ENCODE measurements around the gene MRPL10.

MRPL10 gene

DNA sequence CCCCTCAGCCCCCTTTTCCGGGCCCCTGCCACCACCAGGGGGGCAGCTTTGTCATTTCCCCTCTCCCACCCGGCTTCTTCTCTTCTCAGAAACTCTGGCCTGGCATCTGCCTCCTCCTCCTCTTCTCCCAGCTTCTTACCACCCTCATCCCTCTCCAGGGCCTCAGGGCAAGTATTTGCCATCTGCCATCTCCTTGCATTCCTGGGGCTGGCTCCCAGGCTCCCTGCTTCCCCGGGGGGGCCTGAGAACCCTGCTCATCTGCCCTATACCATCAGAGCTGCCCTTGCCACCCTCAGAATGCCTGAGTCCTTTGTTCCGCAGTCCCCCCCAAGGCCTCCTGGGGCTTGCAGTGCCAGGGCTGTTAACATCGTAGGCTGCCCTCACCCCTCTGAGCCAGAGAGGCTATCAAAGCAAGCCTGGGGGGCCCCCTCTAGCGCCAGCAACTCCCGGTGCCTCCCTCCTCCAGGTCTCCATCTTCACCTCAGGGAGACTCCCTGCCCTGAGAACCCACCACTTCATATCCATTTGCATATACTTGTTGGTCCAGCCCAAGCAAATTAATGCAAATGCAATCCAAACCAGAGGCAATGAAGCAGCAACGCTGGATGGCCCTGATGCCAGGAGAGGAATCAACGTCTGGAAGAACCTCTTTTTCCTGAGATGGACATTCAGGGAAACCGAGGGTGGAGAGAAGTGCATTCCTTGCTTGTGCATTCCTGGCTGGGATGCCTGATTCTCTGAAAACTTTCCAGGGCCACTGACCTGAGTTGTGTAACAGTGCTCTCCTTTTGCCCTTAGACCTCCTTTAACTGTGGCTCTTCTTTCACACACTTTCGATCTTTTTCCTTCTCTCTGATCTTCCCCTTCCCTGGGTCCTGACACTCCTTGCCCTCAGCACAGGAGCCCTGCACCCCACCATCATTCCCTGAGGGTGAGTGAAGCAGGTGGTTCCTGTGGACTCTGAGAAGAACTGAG is 44.0 kb upstream of the MRPL10 start:
- in situ Hi-C loops (cut with MboI; ENCODE audit: low sequenced_read_pairs, unreplicated experiment): no loop called here
- no peak for DNase-seq (ENCODE audit: low spot score)

GRCh38 chr17:47873200-47874090 is 42.1 kb upstream of the MRPL10 start:
- in situ Hi-C loops (cut with MboI; ENCODE audit: low sequenced_read_pairs, unreplicated experiment): no loop called here
- no peak for DNase-seq (ENCODE audit: low spot score)
- TF ChIP-seq, protein P1, sequence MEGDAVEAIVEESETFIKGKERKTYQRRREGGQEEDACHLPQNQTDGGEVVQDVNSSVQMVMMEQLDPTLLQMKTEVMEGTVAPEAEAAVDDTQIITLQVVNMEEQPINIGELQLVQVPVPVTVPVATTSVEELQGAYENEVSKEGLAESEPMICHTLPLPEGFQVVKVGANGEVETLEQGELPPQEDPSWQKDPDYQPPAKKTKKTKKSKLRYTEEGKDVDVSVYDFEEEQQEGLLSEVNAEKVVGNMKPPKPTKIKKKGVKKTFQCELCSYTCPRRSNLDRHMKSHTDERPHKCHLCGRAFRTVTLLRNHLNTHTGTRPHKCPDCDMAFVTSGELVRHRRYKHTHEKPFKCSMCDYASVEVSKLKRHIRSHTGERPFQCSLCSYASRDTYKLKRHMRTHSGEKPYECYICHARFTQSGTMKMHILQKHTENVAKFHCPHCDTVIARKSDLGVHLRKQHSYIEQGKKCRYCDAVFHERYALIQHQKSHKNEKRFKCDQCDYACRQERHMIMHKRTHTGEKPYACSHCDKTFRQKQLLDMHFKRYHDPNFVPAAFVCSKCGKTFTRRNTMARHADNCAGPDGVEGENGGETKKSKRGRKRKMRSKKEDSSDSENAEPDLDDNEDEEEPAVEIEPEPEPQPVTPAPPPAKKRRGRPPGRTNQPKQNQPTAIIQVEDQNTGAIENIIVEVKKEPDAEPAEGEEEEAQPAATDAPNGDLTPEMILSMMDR (IDR thresholded peaks at IDR 0.05; ENCODE audit: borderline replicate concordance, control extremely low read depth, extremely low read depth, insufficient read depth, missing control alignments): no peak

More for the DNA sequence above, 44.0 kb upstream of the MRPL10 start:
- TF ChIP-seq, protein P1 (IDR thresholded peaks at IDR 0.05; ENCODE audit: borderline replicate concordance, control extremely low read depth, extremely low read depth, insufficient read depth, missing control alignments): no peak

DNA sequence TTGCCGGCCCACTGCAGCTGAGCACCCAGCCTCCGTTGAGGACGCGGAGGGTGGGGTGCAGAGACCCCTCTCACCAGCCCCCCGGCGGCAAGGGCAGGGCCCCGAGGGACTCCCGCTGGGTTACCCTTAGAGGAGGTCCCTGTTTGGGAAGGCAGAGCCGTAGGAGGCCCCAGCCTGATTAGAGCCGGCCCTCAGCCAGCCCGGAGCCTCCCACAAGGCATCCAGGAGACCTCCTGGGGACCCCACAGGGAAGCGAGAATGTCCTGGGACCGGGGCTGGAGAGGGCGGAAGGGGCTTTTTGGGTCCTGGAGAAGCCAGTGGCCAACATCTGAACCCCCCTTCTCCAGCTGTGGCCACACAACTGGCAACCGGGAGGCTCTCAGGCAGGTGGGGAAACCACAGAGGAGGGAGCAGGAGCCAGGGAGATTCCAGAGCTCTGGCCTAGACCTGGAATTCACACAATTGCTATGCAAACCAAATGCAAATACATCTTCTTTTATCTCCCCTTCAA is 41.4 kb upstream of the MRPL10 start:
- no peak for DNase-seq (ENCODE audit: low spot score)
- TF ChIP-seq, protein P1 (IDR thresholded peaks at IDR 0.05; ENCODE audit: borderline replicate concordance, control extremely low read depth, extremely low read depth, insufficient read depth, missing control alignments): no peak
- in situ Hi-C loops (cut with MboI; ENCODE audit: low sequenced_read_pairs, unreplicated experiment): no loop called here

DNA sequence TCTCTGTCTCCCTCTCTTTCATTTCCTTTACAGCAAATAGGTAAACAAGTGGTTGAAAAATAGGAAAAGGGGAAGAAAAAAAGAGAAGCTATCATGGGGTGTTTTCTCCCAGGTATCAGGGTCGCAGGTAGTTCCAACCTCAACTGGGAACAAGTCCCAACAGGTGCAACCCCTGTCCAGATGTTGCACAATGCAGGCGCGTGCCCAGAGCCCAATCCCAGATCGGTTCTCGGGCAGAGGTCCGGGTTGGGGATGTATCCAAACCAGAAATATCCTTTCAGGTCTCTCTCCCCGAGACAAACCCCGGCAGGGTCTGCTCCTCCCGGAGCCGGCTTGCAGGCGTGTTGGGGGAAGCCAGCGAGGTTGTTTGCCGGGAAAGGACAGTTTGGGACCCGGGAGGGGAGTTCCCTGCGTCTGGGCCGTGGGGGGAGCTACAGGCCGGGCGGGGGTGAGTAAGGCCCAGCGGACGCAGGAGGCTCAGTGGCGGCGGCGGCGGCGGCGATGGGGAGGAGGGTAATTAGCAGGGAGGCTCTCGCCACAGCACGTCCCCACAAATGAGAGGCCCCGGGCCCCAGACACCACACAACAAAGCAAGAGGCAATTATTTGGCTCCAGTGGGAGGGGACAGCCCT is 40.8 kb upstream of the MRPL10 start:
- in situ Hi-C loops (cut with MboI; ENCODE audit: low sequenced_read_pairs, unreplicated experiment): no loop called here
- TF ChIP-seq, protein P1 (IDR thresholded peaks at IDR 0.05; ENCODE audit: borderline replicate concordance, control extremely low read depth, extremely low read depth, insufficient read depth, missing control alignments): no peak
- DNase-seq (ENCODE audit: low spot score): no peak

- TF ChIP-seq, protein P1 (IDR thresholded peaks at IDR 0.05; ENCODE audit: borderline replicate concordance, control extremely low read depth, extremely low read depth, insufficient read depth, missing control alignments): no peak
- in situ Hi-C loops (cut with MboI; ENCODE audit: low sequenced_read_pairs, unreplicated experiment): no loop called here
- DNase-seq (ENCODE audit: low spot score): no peak
Measured at GRCh38 chr17:47871048-47871447, 39.7 kb upstream of the MRPL10 start.

DNA sequence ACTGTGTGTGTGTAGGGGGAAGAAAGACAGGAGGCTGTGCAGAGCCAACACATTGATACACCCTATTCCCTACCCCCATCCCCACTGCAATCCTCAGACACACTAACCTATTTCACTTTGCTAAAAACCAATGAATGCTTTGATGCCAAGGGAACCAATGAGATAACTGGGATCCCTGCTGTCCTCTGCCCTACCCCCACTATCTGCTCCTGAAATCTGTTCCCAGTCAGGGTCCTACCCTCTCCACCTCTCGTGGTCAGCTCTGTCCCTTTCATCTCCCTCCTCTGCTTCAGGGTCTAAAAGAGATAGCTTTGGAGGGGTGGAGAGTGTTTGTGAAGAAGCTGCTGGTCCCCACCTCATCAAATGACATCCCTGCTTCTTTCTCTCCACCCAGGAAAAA is 38.7 kb upstream of the MRPL10 start:
- TF ChIP-seq, protein P1 (IDR thresholded peaks at IDR 0.05; ENCODE audit: borderline replicate concordance, control extremely low read depth, extremely low read depth, insufficient read depth, missing control alignments): no peak
- in situ Hi-C loops (cut with MboI; ENCODE audit: low sequenced_read_pairs, unreplicated experiment): no loop called here
- DNase-seq (ENCODE audit: low spot score): no peak
